Suppressor macrophage treated with lipopolysaccharide for 1 hour (primary cell): ENCODE measurements around the gene TPCN2.

Experiments
- DNase-seq, 3 donors: peaks; one replicate each; pipeline ENCODE4 v3.0.0-alpha.2; 2020 to 2022

The TPCN2 gene

DNA sequence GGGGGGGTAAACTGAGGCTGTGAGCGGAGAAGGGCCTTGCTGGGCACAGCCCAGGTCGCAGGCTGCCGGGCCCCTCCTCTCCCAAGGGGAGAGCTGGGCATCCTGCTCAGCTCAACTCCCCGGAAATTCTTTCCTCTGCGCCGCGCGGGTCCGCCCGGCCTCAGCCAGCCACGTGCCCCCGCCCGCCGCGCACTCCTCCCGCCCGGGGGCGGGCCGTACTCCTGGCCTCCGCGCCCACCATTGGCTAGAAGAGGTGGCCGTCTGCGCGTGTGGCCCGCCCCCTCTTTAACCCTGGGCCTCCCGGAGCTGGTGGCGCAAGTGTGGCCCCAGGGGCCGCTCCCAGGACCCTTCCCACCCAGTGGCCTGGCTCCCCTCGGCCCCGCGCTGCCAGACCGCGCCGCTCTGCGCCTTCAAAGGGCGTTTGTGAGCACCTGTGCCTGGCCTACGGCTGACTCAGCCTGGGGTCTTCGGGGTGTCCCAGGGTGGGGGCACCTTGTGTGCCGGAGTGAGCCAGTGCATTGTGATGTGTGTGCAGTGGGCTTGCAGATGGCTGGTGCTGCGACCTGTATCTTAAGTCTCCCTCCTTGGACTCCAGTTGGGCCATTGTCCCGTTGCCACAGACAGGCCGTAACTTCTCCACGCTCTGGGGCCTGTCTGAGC lies 37.6 kb upstream of the TPCN2 start:
- DNase-seq: peak; percentile 78 to 89 (median 83)

DNA sequence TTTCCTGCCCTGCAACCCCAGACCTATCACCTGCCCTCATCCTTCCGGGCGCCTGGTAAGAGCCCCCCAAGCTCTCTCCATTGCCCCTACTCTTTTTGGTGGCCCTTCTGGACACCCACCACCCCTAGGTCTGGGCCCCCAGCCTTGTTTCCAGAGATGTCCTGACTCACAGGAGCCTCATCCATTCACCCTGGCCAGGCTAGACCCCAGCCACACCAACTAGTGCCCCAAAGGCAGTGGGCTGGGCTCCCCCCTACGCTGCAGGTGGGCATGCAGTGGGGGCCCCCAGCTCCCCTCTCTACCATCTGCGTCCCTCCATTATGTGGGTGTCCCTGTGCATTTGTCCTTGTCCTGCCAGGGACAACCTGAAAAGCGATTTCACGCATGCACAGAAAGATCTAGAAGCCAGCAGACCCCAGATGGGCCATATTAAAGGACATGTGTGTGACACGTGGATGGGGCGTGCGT lies 37.1 kb upstream of the TPCN2 start:
- DNase-seq: no peak

DNA sequence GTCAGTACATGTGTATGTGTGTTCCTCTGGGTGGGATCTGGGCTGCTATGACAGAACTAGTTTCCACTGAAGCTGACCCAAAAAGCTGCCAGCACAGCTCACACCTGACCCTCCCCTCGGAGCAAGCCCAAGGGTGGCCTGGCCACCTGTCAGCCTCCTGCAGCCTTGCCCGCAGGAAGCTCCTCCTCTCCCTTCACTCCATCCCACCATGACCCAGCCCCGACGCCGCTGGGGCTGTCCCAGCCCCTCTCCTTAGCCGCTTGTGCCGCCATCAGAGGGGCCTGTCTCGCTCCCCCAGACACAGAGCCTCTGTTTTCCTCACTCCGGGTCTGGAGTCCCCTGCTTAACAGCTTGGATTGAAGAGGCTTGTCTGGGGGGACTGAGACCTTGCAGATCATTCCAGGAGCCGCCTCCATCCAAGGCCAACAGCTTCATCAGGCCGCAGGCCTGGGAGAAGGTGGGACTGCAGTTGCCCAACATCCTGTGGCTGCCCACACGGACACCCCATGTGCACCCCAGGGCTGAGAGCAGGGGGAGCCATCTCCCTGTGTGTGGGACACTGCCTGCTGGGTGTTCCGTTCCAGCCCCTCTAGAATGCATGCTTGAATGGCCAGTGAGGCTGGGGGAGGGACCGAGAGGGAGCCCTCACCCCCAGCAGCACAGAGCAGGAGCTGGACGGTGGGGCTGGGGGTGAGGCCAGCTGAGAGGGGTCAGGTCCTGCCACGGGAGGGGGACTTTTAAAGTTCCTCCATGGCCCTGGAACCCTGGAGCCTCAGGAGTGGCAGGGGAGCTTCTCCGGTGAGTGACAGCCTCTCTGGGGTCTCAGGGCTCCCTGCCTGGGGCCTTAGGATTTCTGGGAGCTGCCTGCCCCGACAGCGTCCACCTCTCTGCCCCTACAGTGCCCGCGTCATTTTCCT lies 36.4 kb upstream of the TPCN2 start:
- DNase-seq: peak; percentile 23 to 53 (median 42)

DNA sequence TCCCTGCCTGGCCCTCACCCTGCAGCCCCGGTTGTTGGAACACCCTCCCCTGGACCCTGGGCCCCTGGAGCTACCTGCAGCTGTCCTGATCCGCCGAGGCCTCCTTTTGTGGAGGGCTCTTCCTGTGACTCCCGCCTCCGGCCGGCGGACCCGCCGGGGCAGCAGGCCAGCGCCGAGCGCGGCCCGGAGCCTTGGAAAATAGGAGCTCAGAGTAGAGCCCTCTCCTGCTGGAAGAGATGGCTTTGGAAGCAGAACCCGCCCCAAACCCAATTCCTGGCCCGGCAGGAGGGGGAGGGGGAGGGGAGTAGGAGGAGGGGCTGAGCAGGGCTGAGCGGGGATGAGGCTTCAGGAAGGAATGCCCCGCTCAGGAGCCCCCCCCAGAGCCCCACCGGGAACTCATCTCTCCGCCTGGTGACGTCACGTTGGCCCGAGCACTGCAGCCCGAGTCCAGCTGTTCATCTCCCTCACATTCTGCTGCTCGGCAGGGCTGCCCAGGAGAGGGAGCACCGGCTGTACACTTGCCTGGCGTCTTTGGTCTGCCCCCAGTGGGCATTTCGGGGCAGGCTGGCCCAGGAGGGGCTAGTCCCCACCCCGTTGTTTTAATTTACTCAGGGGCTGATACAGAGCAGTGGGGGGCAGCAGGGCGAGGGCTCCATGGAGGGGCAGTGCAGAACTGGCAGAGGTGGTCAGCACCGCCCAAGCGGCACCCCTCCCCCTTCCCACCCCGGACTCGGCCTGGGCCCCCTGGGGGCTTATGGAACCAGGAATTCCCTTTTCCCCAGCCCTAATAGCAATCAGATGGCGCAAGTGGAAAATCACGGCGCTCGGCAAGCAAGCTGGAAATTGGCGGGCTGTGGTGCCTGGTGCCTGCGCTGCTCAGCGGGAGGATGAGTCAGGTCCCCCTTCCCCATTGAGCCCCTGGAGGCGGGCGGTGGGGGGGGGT lies 35.5 kb upstream of the TPCN2 start, which contains the start of gene MRGPRF:
Gene MRGPRF, minus strand, starts transcription at position 238 of the 943 bp plus-strand sequence. CDS start 3,345 bp downstream, outside the sequence.
- peak; percentile 36 to 52 (median 49) for DNase-seq

DNA sequence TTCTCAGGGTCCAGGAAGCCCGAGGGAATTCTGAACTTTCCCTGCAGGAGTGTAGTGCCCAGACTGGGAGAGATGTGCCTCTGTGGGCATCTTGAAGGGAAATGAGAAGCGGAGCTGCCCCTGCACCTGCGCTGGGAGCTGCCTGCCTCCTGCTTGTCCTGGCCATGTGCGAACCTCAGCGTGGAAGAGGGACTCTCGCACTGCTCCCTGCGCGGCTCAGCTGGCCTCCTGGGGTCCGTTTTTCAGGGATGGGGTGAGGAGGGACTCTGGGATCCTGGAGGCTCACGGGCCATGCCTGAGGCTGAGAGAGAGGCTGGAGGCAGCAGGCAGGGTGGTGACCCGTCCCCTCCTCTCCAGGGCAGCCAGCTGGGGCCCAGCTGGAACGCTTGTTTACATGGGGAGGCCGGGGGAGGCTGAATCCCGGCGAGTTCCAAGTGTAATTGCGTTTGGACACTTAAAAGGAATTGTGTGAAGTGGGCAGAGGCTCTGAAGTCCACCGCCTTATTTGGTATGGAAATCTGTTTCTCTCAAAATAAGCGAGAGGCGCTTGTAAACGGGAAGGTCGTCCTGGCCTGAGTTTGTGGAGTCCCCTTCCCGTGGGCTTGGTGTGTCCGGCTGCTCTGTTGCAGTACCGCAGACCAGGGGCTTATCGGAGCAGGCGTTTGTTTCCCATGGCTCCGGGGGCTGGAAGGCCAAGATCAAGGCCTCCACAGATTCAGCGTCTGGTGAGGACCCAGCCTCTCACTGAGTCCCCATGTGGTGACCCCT lies 34.5 kb upstream of the TPCN2 start:
- no peak for DNase-seq

DNA sequence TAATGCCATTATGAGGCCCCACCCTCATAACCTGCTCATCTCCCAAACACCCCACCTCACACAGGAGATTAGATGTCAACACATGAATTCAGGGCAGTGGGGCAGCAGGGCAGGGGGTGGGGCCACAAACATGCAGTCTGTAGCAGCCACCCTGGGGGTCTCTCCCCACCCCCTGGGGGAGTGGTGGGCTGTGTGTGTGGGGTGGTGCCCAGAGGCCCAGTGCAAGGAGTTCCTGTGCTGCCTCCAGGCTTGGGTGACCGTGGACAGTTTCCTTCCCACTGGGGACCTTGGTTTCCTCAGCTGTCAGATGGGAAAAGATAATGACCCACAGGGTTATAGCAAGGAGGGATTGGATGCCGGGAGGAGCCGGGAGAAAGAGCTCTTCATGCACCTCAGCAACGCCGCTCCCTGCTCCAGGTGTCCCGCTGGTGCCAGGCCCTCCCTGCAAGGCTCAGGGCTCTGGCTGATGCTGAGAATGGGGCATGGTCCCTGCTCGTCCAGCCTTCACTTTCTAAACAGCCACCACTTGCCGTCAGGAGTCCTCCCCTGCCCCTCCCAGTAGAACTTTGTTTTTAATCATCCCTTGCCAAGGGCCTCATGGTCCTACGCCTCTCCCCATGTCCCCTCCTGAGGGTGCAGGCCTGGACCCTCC lies 33.7 kb upstream of the TPCN2 start:
- no peak for DNase-seq

DNA sequence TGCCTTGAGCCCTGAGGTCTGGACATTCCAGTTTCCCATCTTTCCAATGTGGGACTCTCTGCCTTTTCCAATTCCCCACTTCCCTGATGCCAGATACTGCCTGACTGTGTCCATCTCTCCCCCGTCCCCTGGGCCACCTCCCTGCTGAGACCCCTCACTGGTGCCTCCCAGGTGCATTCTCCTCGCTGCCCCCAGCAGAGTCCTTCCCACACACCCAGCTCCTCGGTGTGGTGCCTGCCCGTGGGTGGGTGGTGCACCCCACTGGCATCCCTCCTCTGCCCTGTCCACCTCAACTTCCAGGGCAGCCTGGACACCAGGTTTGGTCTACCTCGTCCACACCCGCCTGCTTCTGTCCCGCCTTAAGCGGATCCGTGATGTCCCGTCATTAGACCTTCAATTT lies 30.8 kb upstream of the TPCN2 start:
- no peak for DNase-seq

DNA sequence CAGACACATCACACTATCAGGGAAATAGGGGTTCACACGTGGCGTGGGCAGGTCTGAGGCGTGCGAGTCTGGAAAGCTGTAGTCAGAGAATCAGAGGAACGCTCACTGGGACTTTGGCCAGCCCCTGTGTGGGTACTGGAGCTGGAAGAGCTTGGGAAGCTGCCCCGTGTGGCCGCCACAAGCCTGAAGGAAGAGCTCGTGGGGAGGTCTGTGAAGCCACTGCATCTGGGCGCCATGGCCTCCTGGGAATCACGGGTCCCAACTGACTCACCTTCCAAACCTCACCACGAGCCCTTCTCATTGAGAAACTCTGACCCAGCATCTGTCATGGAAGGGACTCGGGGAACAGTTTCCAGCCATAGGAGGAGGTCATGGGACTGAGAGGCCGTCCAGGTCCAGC lies 29.8 kb upstream of the TPCN2 start:
- DNase-seq: no peak

DNA sequence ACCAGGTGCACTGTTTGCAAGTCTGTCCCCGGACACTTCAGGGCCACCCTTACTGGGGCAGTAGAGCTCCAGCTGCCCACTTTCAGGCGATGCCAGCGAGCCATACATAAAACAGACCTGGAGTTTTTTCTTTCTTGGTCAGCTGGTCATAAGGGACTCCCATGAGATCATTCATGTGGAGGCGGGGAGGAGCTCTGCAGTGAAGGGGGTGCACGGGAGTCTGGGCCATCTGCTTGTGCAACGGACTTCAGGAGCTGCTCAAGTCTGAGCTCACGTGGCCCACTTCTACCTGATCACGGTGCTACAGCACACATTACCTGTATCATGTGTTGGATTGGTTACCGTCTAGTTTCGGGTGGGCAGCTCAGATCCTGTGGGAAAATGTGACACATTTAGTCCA lies 26.5 kb upstream of the TPCN2 start:
- peak; percentile 59 to 74 (median 62) for DNase-seq

DNA sequence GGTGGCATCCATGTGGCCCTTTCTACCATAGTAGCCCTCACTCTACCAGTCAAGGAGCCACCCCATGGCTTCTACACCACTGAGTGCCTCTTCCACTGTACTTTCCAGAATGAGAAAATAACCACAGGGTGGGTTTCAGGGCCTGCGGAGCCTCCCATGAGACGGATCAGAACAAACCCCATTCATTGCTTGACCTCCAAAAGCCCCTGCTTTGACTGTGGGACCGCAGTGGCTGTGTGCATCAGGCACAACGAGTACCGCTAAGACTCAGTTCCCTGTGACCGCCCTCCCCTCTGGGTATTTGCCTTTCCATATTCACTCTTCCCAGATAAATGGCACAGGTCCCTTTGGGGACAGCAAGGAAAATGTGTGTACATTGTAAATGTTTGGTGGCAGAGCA lies 24.2 kb upstream of the TPCN2 start:
- no peak for DNase-seq

DNA sequence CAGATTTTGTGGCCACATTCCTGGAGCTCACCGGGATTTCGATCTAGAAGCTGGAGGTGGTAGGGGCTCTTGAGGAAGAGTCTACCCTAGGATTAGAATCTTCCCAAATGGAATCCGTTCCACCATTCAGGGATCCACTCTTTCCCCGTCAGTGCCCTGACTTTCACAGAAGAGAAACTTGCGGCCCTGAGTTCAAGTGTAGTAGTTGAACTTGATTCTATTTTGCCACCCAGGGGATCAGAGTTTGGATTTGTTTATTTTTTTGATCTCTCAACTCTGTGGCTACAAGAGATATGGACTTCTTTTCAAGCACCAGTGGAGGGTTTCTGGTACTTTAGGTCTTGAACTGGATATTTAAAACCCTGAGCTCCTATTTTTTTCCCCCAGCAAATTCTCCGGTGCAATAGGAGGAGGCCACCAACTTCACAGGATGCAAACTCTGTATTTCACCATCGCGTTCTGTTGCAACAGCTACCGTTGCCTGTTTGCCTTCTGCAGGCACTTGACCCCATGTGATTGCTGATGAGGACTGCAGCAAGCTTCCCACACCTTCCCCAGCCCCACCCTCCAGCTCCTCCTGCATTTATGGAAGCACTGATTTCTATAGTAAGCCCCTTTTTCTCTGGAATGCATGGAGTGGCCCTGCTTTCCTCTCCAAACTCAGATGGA lies 20.9 kb upstream of the TPCN2 start:
- DNase-seq: peak; percentile 83 to 85 (median 85)

DNA sequence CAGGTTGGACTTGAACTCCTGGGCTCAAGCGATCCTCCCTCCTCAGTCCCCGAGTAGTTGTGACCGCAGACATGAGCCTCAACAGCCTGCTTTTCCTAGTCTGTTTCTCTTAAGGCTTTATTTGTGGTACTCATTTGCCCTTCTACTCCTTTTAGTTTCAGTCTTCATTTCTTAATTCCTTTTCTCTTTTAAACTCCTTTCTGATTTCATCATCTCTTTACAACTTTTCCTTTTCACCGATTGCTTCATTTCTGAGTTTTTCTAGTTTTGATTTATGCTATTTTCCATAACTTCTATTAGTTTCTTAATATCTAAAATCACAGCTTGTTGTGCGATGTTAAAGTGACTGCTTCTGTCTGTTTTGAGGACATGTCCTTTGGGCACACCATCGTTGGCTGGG lies 18.4 kb upstream of the TPCN2 start:
- peak; percentile 42 to 87 (median 83) for DNase-seq

DNA sequence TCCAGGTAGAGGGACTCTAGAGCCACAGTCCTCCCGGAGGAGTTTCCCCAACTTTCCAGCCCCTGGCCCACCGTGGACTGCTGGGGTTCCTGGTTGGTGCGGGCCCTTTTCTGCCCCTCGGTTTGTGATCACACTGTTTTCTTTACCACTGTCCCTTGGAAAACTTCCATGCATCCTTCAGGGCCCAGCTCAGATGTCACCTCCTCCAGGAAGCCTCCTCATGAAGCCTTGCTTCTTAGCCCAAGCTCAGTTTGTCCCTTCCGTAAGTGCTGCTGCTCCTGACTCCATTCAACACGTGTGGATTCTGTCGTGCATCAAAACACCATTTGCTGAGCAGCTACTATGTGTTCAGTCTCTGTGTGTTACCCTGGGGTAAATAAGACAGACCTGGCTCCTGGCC lies 15.9 kb upstream of the TPCN2 start:
- DNase-seq: no peak

DNA sequence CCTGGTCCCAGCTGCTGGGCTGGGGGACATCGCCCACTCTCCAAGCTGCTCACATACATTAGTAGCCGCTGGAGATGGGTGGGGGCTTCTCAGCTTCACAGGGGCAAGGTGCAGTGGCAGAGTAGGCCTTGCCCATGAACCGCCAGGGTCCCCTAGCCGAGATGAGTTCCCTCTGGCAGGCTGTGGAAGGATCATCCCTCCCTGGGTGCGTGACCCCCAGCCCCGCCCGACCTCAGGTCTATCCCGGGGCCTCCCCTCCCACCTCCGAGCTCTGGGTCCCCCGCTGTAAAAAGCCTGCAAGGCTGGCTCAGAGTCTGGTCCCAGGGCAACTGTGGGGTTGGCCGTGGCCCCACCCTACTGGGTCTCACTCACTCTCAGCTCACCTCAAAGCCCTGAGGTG lies 15.3 kb upstream of the TPCN2 start:
- DNase-seq: no peak

DNA sequence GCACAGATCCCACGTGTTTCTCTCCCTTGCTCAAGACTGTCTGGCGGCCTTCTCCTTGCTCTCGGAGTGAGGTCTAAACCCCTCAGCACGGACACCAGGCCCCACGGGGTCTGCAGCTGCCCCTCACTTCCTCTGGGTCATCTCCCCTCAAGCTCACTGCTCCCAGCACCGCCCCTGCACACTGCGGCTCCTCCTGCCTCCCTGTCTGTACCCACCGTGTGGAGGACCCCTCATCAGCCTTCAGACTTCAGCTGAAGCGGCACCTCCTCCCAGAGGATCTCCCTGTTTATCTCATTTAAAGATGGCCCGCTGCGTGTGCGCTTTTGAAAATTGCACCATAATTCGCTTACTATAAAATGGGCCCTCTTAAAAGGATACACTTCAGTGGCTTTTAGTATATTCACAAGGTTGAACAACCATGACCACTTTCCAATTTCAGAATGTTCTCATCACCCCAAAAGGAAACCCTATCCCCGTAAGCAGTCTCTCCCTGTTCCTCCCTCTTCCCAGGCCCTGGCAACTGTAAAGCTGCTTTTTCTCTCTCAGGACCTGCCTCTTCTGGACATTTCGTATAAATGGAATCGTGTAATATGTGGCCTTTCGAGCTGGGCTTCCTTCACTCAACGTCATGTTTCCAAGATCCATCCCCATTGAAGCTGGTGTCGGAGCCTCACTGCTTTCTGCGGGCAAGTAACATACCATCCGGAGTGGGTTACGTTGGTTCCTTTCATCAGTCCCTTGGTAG lies 14.4 kb upstream of the TPCN2 start:
- DNase-seq: no peak

DNA sequence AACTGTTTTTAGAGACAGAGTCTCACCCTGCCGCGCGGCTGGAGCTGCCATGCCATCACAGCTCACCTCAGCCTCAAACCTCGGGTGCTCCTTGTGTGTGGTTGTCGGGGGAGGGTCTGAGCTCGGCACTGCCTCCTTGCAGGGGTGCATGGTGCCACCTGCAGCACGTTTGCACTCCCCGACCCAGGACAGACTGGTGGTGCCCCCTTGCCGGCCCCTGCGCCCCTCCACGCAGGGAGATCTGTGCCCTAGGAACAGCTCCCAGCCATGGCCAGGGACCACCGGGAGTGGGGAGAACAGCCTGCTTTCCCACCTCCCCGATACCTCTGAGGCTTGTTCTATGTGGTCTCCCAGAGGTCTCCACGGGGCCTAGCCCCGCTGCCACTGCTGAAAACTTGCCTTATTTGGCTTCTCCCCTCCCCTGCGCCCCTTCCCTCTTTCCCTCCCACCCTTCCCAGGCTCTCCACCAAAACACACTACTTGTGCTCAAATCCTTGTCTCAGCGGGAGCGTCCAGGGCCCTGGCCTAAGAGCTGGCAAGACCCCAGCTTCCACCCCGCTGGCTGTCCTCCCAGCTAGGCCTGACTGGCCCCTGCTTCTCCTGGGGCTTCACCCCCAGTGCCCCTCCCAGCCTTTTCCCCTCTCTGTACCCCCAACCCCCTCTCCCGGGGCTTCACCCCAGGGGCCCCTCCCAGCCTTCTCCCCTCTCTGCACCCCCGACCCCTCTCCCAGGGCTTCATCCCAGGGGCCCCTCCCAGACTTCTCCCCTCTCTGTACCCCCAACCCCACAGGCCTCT lies 13.4 kb upstream of the TPCN2 start:
- DNase-seq: no peak

DNA sequence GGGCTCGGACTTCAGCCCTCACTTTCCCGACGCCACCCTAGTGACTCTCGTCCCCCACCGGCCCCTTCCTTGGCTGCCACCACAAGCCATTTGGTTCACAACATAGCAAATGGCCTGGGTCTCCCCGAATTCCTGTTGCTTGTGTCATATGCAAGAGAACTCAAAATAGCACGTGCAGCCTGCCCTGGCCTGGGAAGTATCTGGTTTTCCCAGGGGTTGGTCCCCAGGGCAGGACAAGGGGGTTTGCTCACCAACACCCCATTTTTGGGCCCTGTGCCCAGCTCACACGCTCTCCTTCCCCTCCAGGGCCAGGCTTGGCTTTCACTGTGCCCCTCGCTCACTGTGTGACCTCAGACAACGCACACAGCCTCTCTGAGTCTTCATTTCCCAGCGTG lies 12.8 kb upstream of the TPCN2 start:
- DNase-seq: no peak

DNA sequence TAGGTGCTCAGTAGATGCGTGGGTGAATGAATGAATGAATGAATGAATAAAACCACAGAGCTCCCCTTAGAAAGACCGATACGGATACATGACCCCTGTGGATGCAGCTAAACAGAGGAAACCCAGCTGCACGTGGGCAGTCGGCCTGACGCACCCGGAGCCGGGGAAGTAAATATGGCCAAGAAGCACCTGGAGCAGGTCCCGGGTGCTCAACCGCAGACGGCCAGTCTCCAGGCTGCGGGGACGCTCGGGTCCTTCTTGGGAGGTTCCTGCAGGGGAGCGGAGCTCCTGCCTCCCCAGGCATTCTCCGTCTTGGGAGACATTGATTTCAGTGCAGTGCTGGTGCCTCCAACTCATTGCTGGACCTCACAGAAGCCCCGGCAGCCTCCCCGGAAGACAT lies 11.7 kb upstream of the TPCN2 start:
- DNase-seq: no peak

DNA sequence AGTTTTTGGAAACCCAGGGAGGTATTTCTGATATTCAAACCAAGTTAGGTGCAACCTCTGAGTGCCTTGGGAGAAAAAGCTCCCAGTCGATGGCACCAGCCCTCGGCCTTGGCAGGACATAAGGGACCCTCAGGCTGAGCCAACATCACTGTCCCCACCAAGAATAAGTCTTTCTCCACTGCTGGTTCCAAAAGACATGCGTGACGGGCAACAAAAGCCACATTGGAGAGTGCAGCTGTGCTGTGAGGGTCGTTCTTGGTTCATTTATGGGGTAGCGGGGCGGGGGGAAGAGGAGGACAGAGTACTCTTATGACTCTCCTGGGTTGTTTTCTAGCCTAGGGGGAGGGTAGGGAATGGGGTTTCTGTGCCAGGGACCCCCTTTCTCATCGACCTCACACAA lies 11.2 kb upstream of the TPCN2 start:
- DNase-seq: no peak
